Right lobe of liver (tissue), 6 donors: ENCODE data around the gene CILP2. TPM values are rescaled to one million over a fixed set of nuclear protein-coding genes. Genes with fewer than 3 reads are reported as not detected.
A peak's percentile ranks its signal among the peaks of the same experiment; 100 is the strongest.

Source experiments
- ATAC-seq, 4 donors: fragments of 200-7000 bp; cut with Tn5 transposase; one replicate each; pipeline ENCODE4 v1.9.1; 2020; ENCODE audit warnings: mild to moderate bottlenecking in 4 of 4, moderate library complexity in 4 of 4
- DNase-seq, 3 donors: peaks; one replicate each; pipeline ENCODE4 v3.0.0-alpha.2; 2020
- H3K27ac ChIP-seq, 3 donors: fragments of 200-600 bp; one replicate each; pipeline ENCODE4 v1.8.0; 2022
- H3K27me3 ChIP-seq, 2 donors: fragments of 200-600 bp; one replicate each; pipeline ENCODE4 v1.8.0; 2022
- H3K36me3 ChIP-seq, 4 donors: fragments of 200-600 bp; sonication (generic) in 1 of 4; one replicate each; pipeline versions ENCODE4 v1.5.1 to v1.8.0; 2017 to 2022; ENCODE audit warnings: control low read depth in 1 of 4
- H3K4me1 ChIP-seq, 4 donors: fragments of 200-600 bp; sonication (generic) in 1 of 4; one replicate each; pipeline versions ENCODE4 v1.5.1 to v1.8.0; 2017 to 2022; ENCODE audit warnings: control low read depth in 1 of 4
- H3K4me3 ChIP-seq, 3 donors: fragments of 200-600 bp; one replicate each; pipeline ENCODE4 v1.8.0; 2022
- H3K9me3 ChIP-seq, 4 donors: fragments of 200-600 bp; sonication (generic) in 1 of 4; one replicate each; pipeline versions ENCODE4 v1.5.1 to v1.8.0; 2017 to 2022; ENCODE audit warnings: control low read depth in 1 of 4
- POLR2A ChIP-seq: fragments of 450-650 bp; IDR thresholded peaks from one replicate; pipeline ENCODE4 v1.6.1; 2017; ENCODE audit warnings: antibody characterized with exemption, mild to moderate bottlenecking
- WGBS: methylation state at CpG from one replicate; pipeline ENCODE4 v1.1.6; 2018; ENCODE audit warnings: low coverage, low lambda C conversion rate; ENCODE audit not compliant: insufficient coverage; ENCODE audit errors: missing lambda C conversion rate; 5-methylcytosine and 5-hydroxymethylcytosine counted together
- intact Hi-C, 2 donors: fragments of 100-400 bp; cut with DNase I; formaldehyde crosslinking; loops; one replicate each; pipeline versions ENCODE4 v1.11.2 to v1.14.1; 2022
- total RNA-seq, 6 experiments: library from RNA; depleted of rRNA in 2 of 6; stranded (reverse); fragments of >200 nt in 2 of 6; fragmentation: NEBNext Ultra II Directional in 3 of 6; extraction: Animal tissue kit (Norgen Biotek cat#: 25700) in 3 of 6; gene quantifications; one replicate each; pipeline versions ENCODE4 v1.1.0 to v1.2.4, GENCODE V29; 2016 to 2023
- TF ChIP-seq, protein P1 (sequence below), 4 donors: fragments of 200-600 bp in 3 of 4; fragments of 450-650 bp in 1 of 4; IDR thresholded peaks; one replicate each; pipeline versions ENCODE4 v1.5.1 to v1.8.0; 2016 to 2022; ENCODE audit warnings: antibody characterized with exemption in 4 of 4, mild to moderate bottlenecking in 2 of 4
- donor health status: DM: no; HTN: yes; CAD: no.
- donor health status: DM: no; HTN: no; CAD: no.
- donor health status: DM: no; HTN: no; CAD: no.
- donor health status: DM: no; HTN: yes; CAD: no.
- donor health status: DM: no; HTN: yes; CAD: no.

Gene CILP2
- total RNA-seq, 6 experiments from 2014 or later: 0.05 to 0.33 (median 0.19) TPM; not detected in 2

DNA sequence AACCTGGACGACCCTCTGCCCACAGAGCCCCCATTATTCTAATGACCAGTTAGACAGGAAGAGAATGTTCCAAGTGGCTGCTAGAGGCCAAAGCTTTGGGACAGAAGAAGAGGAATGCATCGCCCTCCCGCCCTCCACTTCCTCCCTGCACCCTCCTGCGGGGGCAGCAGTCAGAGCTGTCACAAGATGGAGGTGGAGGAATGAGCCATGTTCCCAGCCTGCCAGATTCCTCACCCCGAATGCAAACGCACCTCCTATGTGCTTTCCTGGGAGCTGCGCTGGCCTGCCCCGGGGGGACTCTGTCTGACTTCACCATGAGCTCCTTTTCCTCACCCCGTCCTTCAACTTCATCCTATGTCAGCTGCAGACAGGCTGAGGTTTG lies 7.7 kb upstream of the CILP2 start:
- no peaks in the 10 kb centered on the region for H3K27me3 ChIP-seq
- peaks cover 0 to 5% (median 2%) of the 10 kb centered on the region in 4 donors for H3K36me3 ChIP-seq
- 62% methylated on average over 5 of the region's 9 CpGs for WGBS
- DNase-seq (no peak), ATAC-seq (no peak)
- H3K4me1 ChIP-seq: peaks cover 0 to 3% (median 0%) of the 10 kb centered on the region in 4 donors
- H3K9me3 ChIP-seq: no peaks in the 10 kb centered on the region
- intact Hi-C loops: loop anchor here (5.0 kb wide), 1 partner anchor 117 kb away; no protein-coding TSS in a partner anchor
- TF ChIP-seq POLR2A: no peak
- TF ChIP-seq, protein P1, sequence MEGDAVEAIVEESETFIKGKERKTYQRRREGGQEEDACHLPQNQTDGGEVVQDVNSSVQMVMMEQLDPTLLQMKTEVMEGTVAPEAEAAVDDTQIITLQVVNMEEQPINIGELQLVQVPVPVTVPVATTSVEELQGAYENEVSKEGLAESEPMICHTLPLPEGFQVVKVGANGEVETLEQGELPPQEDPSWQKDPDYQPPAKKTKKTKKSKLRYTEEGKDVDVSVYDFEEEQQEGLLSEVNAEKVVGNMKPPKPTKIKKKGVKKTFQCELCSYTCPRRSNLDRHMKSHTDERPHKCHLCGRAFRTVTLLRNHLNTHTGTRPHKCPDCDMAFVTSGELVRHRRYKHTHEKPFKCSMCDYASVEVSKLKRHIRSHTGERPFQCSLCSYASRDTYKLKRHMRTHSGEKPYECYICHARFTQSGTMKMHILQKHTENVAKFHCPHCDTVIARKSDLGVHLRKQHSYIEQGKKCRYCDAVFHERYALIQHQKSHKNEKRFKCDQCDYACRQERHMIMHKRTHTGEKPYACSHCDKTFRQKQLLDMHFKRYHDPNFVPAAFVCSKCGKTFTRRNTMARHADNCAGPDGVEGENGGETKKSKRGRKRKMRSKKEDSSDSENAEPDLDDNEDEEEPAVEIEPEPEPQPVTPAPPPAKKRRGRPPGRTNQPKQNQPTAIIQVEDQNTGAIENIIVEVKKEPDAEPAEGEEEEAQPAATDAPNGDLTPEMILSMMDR (IDR thresholded peaks at IDR 0.05): no peak
- H3K27ac ChIP-seq: no peak overlapping the region
- H3K4me3 ChIP-seq: no peak overlapping the region

DNA sequence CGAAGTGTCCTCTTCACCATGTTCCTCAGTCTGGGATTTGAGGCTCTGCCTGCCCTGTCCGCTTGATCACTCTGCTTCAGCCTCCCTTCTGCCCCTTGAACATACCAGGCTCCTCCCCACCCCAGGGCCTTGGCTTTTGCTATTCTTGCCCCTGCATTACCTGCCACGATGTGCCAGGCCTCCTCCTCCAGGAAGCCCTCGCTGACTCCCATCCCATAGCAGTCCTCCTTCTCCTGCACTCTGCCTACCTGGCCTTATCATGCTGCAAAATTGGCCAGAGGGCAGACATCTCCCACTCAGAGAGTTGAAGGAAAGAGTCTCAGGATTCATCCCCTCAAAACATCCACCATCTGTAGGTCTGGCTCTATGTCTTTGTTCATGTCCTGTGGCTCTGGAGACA lies 7.2 kb upstream of the CILP2 start:
- WGBS: 80% methylated on average over 4 of the region's 4 CpGs
- TF ChIP-seq, protein P1 (IDR thresholded peaks at IDR 0.05): no peak
- no peak for TF ChIP-seq POLR2A
- Histone ChIP-seq H3K27ac (no peak overlapping the region), H3K4me1 (peaks cover 0 to 3% (median 0%) of the 10 kb centered on the region in 4 donors), H3K4me3 (no peak overlapping the region), H3K36me3 (peaks cover 0 to 5% (median 2%) of the 10 kb centered on the region in 4 donors), H3K27me3 (no peaks in the 10 kb centered on the region), H3K9me3 (no peaks in the 10 kb centered on the region)
- ATAC-seq (no peak), DNase-seq (no peak)
- intact Hi-C loops: loop anchor here (5.0 kb wide), 1 partner anchor 116 kb away; no protein-coding TSS in a partner anchor

DNA sequence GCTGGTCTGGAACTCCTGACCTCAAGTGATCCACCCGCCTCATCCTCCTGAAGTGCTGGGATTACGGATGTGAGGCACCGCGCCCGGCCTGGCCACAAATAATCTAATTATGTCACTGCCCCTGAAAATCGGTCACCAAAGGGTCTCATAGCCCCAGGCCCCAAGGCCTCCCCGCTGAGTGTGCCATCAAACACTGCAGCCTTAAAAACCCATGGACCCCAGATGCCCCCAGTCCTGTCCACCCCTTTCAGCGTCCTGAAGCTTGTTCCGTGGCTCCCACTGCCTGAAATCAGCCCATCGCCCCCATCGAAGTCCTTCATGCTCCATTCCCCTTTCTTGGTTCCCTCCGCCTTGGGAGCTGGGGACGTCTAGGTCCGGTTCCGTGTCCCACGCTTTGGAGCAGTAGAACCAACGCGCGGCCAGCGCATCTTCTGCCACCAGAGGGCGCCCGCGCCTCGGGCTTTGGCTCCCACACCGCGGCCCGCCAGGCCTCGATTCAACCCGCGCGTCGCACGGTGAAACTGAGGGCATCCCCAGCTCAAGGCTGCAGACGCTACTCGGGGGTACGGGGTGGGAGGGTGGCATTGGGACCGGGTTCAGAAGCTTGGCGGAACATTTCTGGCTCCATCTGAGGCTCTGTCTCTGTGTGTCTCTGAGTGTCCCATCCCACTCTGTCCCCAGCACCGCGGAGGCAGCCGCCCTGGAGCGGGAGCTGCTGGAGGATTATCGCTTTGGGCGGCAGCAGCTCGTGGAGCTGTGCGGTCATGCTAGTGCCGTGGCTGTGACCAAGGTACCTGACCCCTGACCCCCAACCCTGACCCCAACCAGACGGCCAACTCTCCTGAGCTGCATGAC lies 5.9 kb upstream of the CILP2 start:
- intact Hi-C loops: loop anchor here (5.0 kb wide), 1 partner anchor 115 kb away; no protein-coding TSS in a partner anchor
- Histone ChIP-seq H3K4me1 (peaks cover 0 to 3% (median 0%) of the 10 kb centered on the region in 4 donors), H3K9me3 (no peaks in the 10 kb centered on the region), H3K27me3 (no peaks in the 10 kb centered on the region), H3K4me3 (no peak overlapping the region), H3K36me3 (peaks cover 0 to 5% (median 2%) of the 10 kb centered on the region in 4 donors), H3K27ac (no peak overlapping the region)
- DNase-seq (peak; percentile 81 to 87 (median 82)), ATAC-seq (peak; percentile 74 to 91 (median 82))
- TF ChIP-seq, protein P1 (IDR thresholded peaks at IDR 0.05): peak; percentile 88 to 94 (median 92)
- no peak for TF ChIP-seq POLR2A
- WGBS: 7% methylated on average over 16 of the region's 48 CpGs

DNA sequence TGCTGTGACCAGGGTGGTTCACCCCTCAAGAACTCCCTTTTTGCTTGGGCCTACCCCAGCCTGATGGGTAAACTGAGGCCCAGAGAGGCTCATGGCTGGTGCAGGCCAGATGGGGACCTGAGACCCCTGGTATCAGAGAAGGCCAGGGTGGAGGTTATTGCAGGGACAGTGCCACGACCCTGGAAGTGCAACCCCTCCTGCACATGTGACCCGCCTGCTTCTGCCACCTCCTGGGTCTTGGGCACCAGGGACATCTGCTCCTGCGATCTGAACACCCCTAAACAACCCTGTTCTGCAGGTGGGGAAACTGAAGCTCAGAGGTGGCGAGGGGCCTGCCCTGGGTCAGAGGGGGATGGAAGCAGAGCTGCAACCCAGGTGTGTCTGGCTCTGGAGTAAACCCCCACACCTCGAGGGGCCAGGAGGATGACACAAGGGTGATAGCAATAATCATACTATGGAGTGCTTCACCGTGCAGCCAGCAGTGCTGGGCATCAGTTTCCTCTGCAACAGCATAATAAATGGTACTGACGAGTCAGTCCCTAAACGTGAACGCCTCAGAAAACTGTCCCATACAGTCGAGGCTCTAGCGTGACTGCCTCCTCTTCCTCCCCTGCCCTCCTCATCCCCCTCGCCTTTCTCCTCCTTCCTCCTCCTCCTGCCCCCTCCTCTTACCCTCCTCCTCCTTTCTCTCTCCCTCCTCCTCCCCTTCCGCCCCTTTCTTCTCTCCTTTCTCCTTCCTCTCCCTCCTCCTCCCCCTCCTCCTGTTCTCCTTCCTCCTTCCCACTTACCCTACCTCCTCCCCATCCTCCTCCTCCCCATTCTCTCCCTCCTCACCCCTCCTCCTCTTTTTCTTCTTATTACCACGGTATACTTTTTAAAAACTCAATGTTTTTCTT lies 5.0 kb upstream of the CILP2 start:
- intact Hi-C loops: loop anchor here (5.0 kb wide), 1 partner anchor 114 kb away; no protein-coding TSS in a partner anchor
- 68% methylated on average over 9 of the region's 14 CpGs for WGBS
- Histone ChIP-seq H3K27ac (no peak overlapping the region), H3K9me3 (no peaks in the 10 kb centered on the region), H3K27me3 (no peaks in the 10 kb centered on the region), H3K4me3 (no peak overlapping the region), H3K36me3 (peaks cover 0 to under 1% (median 0%) of the 10 kb centered on the region in 4 donors), H3K4me1 (peaks cover 0 to 4% (median 0%) of the 10 kb centered on the region in 4 donors)
- DNase-seq (peak in 1 of 3 donors; percentile 44), ATAC-seq (no peak)
- TF ChIP-seq, protein P1 (IDR thresholded peaks at IDR 0.05): no peak
- no peak for TF ChIP-seq POLR2A
